NCI-H2227 treated with DMSO at 0.1 percent for 48 hours (cell line): ENCODE measurements around the gene FAHD2B.
"Not testable (repeated sequence)": the region's sequence is repeated elsewhere in the genome, so short reads cannot be mapped to it uniquely, and the experiment has no call there.

ENCODE experiments used
- DNase-seq: peaks from one replicate; lab custom pipeline; 2025; lab: John Stamatoyannopoulos, UW

FAHD2B gene

DNA sequence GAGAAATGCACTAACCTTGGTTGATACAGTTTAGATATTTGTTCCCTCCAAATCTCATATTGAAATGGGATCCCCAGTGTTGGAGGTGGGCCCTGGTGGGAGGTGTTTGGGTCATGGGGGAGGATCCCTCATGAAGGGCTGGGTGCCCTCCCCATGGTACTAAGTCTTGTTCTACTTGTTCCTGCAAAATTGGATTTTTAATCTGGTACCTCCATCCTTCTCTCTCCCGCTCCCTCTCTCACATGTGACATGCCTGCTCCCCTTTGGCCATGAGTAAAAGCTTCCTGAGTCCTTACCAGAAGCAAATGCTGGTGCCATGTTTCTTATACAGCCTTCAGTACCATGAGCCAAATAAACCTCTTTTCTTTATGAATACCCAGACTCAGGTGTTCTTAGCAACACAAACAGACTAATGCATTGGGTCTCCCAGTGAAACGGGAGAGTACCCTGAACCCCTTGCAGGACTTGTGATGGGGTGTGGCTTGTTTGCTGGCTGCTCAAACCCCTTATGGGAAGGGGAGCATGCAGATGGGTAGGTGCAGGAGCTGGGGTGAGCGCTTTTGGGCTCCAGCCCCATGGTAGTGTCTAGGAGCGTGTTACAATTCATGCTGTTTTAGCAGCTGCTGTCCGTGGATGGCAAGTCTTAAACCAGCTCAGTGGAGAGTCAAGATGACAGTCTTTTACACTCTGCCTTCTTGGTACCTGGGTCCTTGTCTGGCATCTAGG lies 27.2 kb downstream of the FAHD2B start:
- no peak for DNase-seq

DNA sequence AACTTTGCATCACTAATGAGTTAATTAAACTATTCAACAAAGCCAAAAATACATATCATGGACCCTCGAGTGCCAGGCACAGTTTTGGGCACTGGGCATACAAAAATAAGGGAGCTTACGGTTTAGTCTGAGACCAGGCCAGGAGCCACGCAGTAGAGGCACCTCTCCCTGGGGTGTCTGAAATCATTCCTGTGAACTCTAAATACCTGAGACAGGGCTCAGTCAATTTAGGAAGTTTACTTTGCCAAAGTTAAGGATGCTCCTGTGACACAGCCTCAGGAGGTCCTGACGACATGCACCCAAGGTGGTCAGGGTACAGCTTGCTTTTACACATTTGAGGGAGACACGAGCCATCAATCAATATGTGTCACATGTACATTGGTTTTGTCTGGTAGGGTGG lies 28.7 kb downstream of the FAHD2B start:
- DNase-seq = not testable (repeated sequence)

DNA sequence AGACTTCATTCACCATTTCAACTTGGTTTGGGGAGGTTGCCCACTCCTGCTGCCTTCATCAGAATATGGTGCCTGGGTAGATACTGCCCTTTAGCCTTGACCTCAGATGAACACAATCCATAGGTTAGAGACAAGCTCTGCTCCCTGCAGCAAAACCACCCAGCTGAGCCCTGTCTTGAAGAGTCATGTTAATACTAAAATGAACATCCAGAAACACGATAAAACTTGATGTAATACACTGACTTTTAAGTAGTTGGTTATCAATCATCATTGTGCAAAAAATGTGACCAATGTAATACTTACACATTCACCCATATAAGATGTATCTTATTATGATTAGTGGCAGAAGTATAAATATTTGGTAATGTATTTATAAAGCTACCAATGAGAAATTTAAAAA lies 32.7 kb downstream of the FAHD2B start:
- not testable (repeated sequence) for DNase-seq

DNA sequence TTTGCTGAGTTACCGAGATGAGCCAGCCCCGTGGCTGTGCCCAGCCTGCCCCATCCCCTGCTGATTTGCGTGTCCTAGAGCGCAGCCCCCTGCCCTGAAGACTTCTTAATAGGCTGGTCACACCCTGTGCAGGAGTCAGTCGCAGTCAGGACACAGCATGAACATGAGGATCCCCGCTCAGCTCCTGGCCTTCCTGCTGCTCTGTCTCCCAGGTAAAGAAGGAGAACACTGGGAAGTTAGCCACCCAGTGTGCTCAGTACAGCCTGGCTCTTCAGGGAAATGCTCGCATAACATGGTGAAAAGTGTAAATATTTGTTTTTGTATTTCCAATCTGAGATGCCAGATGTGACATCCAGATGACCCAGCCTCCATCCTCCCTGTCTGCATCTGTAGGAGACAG lies 34.9 kb downstream of the FAHD2B start:
- not testable (repeated sequence) for DNase-seq

DNA sequence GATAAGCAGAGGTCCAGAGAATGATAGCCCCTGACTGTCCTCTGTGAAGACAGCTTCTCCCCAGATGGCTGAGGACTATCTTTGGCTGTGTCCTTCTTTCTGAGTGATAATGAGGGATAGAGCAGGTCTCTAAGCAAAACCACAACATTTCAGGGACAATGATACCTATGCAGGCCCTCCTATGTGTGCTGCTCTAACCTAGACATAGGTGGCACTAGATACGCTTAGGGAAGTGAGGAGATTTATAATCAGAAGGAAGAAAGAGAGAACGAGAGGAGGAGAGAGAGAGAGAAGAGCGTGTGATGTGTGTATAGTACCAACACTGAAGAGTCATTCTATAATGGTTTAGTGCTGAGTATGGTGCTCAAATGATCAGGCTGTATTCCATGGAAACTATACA lies 38.5 kb downstream of the FAHD2B start:
- DNase-seq = not testable (repeated sequence)

DNA sequence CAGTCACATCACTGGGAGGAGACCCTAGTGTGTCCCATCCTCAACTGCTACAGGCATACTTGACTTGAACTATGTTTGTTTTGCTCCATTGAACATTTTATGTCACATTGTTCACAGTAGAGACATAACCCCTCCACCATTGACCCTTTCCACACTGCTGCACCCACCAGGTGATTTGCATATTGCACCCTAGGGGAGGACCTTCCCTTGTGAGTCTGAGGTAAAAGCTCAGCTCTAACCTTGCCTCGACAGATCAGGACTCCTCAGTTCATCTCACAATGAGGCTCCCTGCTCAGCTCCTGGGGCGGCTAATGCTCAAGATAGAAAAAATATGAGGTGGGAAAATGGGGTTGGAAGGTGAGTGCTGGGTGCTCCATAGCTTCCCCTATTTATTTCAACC lies 44.6 kb downstream of the FAHD2B start:
- not testable (repeated sequence) for DNase-seq

DNA sequence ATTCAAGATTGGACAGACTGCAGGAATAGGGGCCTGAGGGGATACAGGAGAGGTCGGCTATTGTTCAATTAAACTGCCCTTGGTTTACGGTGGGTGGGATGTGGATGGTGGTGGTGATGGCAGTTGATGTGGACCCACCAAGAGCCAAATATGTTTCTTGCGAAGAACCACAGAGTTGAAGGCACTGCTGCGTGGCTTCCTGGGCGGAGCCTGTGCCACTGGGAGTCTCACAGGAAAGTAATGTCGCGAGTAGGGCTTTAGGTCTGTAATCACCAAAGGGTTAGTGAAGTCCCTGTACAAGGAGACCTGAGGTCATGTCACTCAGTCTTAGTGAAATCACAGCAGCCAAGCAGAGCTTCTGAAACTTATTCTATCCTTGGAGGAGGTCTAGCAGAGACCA lies 46.2 kb downstream of the FAHD2B start:
- DNase-seq = not testable (repeated sequence)

DNA sequence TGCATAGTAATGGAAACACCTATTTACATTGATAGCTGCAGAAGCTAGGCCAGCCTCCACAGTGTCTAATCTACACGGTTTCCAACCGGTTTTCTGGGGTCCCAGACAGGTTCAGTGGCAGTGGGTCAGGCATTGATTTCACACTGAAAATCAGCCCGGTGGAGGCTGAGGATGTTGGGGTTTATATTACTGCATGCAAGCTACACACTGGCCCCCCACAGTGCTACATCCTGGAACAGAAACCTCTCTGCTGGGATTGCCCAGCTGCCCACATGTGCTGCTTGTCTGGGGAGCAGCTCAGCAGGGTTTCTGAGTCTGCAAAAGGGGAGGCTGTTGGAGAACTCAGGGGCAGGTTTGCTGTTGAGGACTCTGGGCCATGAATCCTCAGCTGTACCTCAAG lies 48.0 kb downstream of the FAHD2B start:
- DNase-seq = not testable (repeated sequence)

DNA sequence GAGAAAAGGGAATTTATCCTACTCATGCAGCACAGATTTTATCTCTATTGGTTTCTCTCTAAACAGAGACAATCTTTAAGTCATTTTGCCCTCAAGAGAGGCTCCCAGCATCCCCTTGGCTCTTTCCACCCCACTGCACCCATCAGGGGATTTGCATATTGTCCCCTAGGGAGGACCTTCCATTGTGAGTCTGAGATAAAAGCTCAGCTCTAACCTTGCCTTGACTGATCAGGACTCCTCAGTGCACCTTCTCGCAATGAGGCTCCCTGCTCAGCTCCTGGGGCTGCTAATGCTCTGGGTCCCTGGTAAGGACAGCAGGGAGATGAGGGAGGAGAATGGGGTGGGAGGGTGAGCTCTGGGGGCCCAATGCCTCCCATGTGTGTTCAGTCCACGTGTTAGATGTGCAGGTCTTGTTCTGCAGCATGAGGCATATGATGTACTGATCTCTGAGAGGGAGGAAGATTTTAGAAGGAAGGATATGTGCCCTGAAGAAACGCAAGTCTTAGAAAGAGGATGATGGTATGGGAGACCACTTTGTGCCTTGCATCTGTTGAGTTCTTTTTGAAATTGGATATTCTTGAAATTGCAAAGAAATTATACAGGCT lies 48.7 kb downstream of the FAHD2B start:
- DNase-seq = not testable (repeated sequence)
